ENCODE results near the gene AGPAT4. TPM values are rescaled to one million over a fixed set of nuclear protein-coding genes. Genes with fewer than 3 reads are reported as not detected.
"Not testable (repeated sequence)": the region's sequence is repeated elsewhere in the genome, so short reads cannot be mapped to it uniquely, and the experiment has no call there.

Gene AGPAT4
- polyA plus RNA-seq, 3 donors = 6.4 to 15.8 (median 6.9) TPM

GRCh38 chr6:161176428-161176827 lies 97.4 kb downstream of the AGPAT4 start:
- H3K27ac Mint-ChIP-seq; H3K36me3 Mint-ChIP-seq; H2AFZ ChIP-seq (ENCODE audit: insufficient read depth, low read depth, low read length, poor library complexity, severe bottlenecking); DNase-seq; H3K27me3 Mint-ChIP-seq (ENCODE audit: low read depth in 3 of 3); H4K20me1 ChIP-seq (ENCODE audit: insufficient read depth, low read length); H3K4me2 ChIP-seq (replicated peaks; ENCODE audit: extremely low read depth, low read length, poor library complexity, severe bottlenecking); H3K27me3 ChIP-seq (ENCODE audit: control insufficient read depth in 2 of 2, insufficient read depth in 2 of 2, low read length in 2 of 2); H3K4me1 ChIP-seq (ENCODE audit: control insufficient read depth in 1 of 2, insufficient read depth in 2 of 2, low read length in 2 of 2); H3K4me3 Mint-ChIP-seq; H3K36me3 ChIP-seq (replicated peaks in 1 of 2; ENCODE audit: control insufficient read depth in 1 of 2, insufficient read depth in 2 of 2, low read length in 2 of 2); H3K27ac ChIP-seq (ENCODE audit: low read depth in 1 of 2, low read length in 2 of 2); H3K4me3 ChIP-seq (replicated peaks in 1 of 3; ENCODE audit: low read depth in 2 of 3, low read length in 3 of 3); H3K9ac ChIP-seq (ENCODE audit: insufficient read depth, low read length, poor library complexity, severe bottlenecking); H3K79me2 ChIP-seq (ENCODE audit: insufficient read depth, low read length); H3K4me1 Mint-ChIP-seq; intact Hi-C loops (cut with micrococcal nuclease): not testable (repeated sequence)
- peaks cover 11 to 32% (median 22%) of the 10 kb centered on the region in 7 donors for H3K9me3 Mint-ChIP-seq
- no CpG with 5 or more reads among the region's 3 CpGs for WGBS (ENCODE audit: insufficient coverage)
- peaks cover 12 to 19% of the 10 kb centered on the region in 2 donors for H3K9me3 ChIP-seq (replicated peaks in 1 of 2; ENCODE audit: control insufficient read depth in 1 of 2, insufficient read depth in 1 of 2, low read length in 2 of 2)

GRCh38 chr6:161172769-161173168 lies 101.1 kb downstream of the AGPAT4 start:
- H3K9me3 ChIP-seq (replicated peaks in 1 of 2; ENCODE audit: control insufficient read depth in 1 of 2, insufficient read depth in 1 of 2, low read length in 2 of 2); H3K4me2 ChIP-seq (replicated peaks; ENCODE audit: extremely low read depth, low read length, poor library complexity, severe bottlenecking); H3K9ac ChIP-seq (ENCODE audit: insufficient read depth, low read length, poor library complexity, severe bottlenecking); H4K20me1 ChIP-seq (ENCODE audit: insufficient read depth, low read length); H3K27ac ChIP-seq (ENCODE audit: low read depth in 1 of 2, low read length in 2 of 2); H3K27ac Mint-ChIP-seq; DNase-seq; intact Hi-C loops (cut with micrococcal nuclease); H3K36me3 Mint-ChIP-seq; H3K36me3 ChIP-seq (replicated peaks in 1 of 2; ENCODE audit: control insufficient read depth in 1 of 2, insufficient read depth in 2 of 2, low read length in 2 of 2); H3K4me3 ChIP-seq (replicated peaks in 1 of 3; ENCODE audit: low read depth in 2 of 3, low read length in 3 of 3); H3K4me3 Mint-ChIP-seq; H3K27me3 Mint-ChIP-seq (ENCODE audit: low read depth in 3 of 3); H3K79me2 ChIP-seq (ENCODE audit: insufficient read depth, low read length); H2AFZ ChIP-seq (ENCODE audit: insufficient read depth, low read depth, low read length, poor library complexity, severe bottlenecking); H3K27me3 ChIP-seq (ENCODE audit: control insufficient read depth in 2 of 2, insufficient read depth in 2 of 2, low read length in 2 of 2): not testable (repeated sequence)
- no CpG with 5 or more reads among the region's 1 CpG for WGBS (ENCODE audit: insufficient coverage)
- Mint-ChIP-seq H3K9me3 (peaks cover 2 to 22% (median 11%) of the 10 kb centered on the region in 7 donors), H3K4me1 (peaks cover 20% of the 10 kb centered on the region)
- peaks cover 14 to 20% of the 10 kb centered on the region in 2 donors for H3K4me1 ChIP-seq (ENCODE audit: control insufficient read depth in 1 of 2, insufficient read depth in 2 of 2, low read length in 2 of 2)

GRCh38 chr6:161171207-161171606 lies 102.7 kb downstream of the AGPAT4 start:
- Histone ChIP-seq H3K4me2 (replicated peaks; ENCODE audit: extremely low read depth, low read length, poor library complexity, severe bottlenecking) (no peak overlapping the region), H3K9me3 (replicated peaks in 1 of 2; ENCODE audit: control insufficient read depth in 1 of 2, insufficient read depth in 1 of 2, low read length in 2 of 2) (peaks cover 0 to 7% of the 10 kb centered on the region in 2 donors), H4K20me1 (ENCODE audit: insufficient read depth, low read length) (no peaks in the 10 kb centered on the region), H3K27ac (ENCODE audit: low read depth in 1 of 2, low read length in 2 of 2) (no peak overlapping the region), H3K4me3 (replicated peaks in 1 of 3; ENCODE audit: low read depth in 2 of 3, low read length in 3 of 3) (no peak overlapping the region), H3K79me2 (ENCODE audit: insufficient read depth, low read length) (no peaks in the 10 kb centered on the region), H3K9ac (ENCODE audit: insufficient read depth, low read length, poor library complexity, severe bottlenecking) (no peak overlapping the region), H3K36me3 (replicated peaks in 1 of 2; ENCODE audit: control insufficient read depth in 1 of 2, insufficient read depth in 2 of 2, low read length in 2 of 2) (no peaks in the 10 kb centered on the region), H3K27me3 (ENCODE audit: control insufficient read depth in 2 of 2, insufficient read depth in 2 of 2, low read length in 2 of 2) (no peaks in the 10 kb centered on the region), H3K4me1 (ENCODE audit: control insufficient read depth in 1 of 2, insufficient read depth in 2 of 2, low read length in 2 of 2) (peaks cover 14 to 20% of the 10 kb centered on the region in 2 donors), H2AFZ (ENCODE audit: insufficient read depth, low read depth, low read length, poor library complexity, severe bottlenecking) (no peak overlapping the region)
- no peak overlapping the region for H3K4me3 Mint-ChIP-seq
- peaks cover 0 to 1% (median 1%) of the 10 kb centered on the region in 3 donors for H3K27me3 Mint-ChIP-seq (ENCODE audit: low read depth in 3 of 3)
- peaks cover 2 to 17% (median 6%) of the 10 kb centered on the region in 7 donors for H3K9me3 Mint-ChIP-seq
- no peak for DNase-seq
- intact Hi-C loops (cut with micrococcal nuclease) = no loop called here
- H3K4me1 Mint-ChIP-seq = peaks cover 20% of the 10 kb centered on the region
- WGBS (ENCODE audit: insufficient coverage) = no CpG with 5 or more reads among the region's 2 CpGs
- H3K36me3 Mint-ChIP-seq = peaks cover under 1 to 2% of the 10 kb centered on the region in 2 donors
- no peak overlapping the region for H3K27ac Mint-ChIP-seq
- no peak for TF ChIP-seq CTCF (IDR thresholded peaks at IDR 0.05)
